Retinal pigment epithelial cell (primary cell): ENCODE data around the gene MFSD6.
"Not testable (repeated sequence)": the region's sequence is repeated elsewhere in the genome, so short reads cannot be mapped to it uniquely, and the experiment has no call there.

ENCODE experiments used
- DNase-seq: peaks from one replicate; pipeline ENCODE4 v3.0.0-alpha.2; 2010; ENCODE audit warnings: low read depth
- H3K4me3 ChIP-seq: 2 replicates; pipeline ENCODE4 v1.5.1; 2011; ENCODE audit warnings: mild to moderate bottlenecking, low read length, control low read depth, moderate library complexity
- TF ChIP-seq, protein P1 (sequence below): conservative IDR thresholded peaks from 2 replicates; pipeline ENCODE4 v1.5.1; 2011; ENCODE audit warnings: low read depth, low read length, control low read depth, inconsistent platforms

Gene MFSD6

DNA sequence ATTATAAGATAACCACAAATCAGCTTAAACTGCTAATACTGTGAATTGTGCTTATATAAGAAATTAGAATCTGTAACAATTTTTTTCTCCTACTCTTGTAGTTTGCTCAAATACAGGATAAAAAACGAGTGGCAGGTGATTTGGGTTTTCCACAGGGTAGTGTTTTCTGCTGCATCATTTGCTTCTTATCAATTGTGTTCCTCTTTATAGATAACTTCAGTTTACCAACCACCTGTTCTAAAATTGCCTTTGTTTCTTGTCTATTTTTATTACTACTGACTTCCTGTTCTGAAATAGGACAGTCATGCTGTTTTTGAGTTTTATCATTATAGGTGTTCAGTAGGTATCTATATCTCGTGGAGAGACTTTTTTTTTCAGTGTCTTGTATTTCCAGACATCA is 56.9 kb downstream of the MFSD6 start:
- TF ChIP-seq, protein P1, sequence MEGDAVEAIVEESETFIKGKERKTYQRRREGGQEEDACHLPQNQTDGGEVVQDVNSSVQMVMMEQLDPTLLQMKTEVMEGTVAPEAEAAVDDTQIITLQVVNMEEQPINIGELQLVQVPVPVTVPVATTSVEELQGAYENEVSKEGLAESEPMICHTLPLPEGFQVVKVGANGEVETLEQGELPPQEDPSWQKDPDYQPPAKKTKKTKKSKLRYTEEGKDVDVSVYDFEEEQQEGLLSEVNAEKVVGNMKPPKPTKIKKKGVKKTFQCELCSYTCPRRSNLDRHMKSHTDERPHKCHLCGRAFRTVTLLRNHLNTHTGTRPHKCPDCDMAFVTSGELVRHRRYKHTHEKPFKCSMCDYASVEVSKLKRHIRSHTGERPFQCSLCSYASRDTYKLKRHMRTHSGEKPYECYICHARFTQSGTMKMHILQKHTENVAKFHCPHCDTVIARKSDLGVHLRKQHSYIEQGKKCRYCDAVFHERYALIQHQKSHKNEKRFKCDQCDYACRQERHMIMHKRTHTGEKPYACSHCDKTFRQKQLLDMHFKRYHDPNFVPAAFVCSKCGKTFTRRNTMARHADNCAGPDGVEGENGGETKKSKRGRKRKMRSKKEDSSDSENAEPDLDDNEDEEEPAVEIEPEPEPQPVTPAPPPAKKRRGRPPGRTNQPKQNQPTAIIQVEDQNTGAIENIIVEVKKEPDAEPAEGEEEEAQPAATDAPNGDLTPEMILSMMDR, result no peak
- no peak for DNase-seq
- no peak overlapping the region for H3K4me3 ChIP-seq

GRCh38 chr2:190466819-190467446 is 58.8 kb downstream of the MFSD6 start:
- H3K4me3 ChIP-seq, result no peak overlapping the region
- no peak for DNase-seq
- TF ChIP-seq, protein P1, result no peak

DNA sequence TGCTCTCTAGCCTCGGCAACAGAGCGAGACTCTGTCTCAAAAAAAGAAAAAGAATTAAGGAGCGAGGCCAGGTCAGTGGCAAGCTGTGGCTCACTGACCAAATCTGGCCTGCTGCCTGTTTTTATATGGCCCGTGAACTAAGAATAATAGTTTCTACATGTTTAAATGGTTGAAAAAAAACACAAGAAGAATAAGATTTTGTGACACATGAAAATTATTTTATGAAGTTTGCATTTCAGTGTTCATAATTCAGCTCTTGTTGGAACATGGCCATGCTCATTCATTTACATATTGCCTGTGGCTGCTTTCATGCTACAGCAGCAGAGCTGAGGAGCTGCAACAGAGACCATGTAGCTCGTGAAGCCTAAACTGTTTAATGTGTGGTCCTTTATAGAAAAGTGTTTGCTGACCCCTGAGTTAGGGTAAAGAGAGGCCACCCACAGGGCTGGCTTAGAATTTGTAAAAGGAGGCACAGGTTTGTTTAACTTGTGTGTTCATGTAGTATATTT is 59.5 kb downstream of the MFSD6 start:
- TF ChIP-seq, protein P1, result no peak
- H3K4me3 ChIP-seq, result no peak overlapping the region
- no peak for DNase-seq

GRCh38 chr2:190468354-190468753 is 60.2 kb downstream of the MFSD6 start:
- H3K4me3 ChIP-seq, DNase-seq: not testable (repeated sequence)

DNA sequence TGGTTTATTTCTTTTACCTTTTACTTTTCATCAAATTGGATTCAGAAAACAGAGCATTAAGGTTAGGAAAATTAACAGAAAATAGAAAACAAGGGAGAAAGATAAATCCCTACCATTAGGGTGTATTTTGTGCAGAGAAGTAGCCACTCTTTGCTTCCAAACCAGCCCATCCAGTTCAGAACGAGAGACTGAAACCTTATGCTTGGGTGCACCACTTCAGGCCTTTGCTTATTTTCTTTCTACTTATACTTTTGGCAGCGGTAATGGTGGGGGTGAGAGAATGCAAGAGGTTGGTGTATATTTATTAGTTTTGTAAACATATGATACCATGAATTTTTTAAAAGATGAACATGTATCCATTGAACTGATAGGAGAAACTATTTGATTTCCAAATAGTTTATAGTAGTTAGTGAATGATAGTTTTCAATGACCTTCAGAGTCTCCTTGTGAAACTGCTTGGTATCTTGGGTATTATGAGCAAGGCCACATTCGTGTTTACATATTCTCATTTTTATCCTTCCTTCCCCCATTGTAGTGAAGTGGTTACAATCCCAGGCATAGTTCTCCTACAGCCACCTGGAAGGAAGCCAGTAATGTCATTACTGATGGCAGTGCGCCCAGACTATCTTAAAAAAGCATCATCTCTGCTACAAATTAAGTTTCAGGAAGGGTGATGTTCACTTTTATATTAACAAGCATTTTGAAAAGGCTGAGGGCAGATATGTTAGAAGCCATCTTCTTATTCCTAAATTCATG is 60.8 kb downstream of the MFSD6 start:
- TF ChIP-seq, protein P1, result no peak
- H3K4me3 ChIP-seq, result no peak overlapping the region
- DNase-seq, result peak; percentile 72

GRCh38 chr2:190469771-190470170 is 61.6 kb downstream of the MFSD6 start:
- TF ChIP-seq, protein P1, result no peak

DNA sequence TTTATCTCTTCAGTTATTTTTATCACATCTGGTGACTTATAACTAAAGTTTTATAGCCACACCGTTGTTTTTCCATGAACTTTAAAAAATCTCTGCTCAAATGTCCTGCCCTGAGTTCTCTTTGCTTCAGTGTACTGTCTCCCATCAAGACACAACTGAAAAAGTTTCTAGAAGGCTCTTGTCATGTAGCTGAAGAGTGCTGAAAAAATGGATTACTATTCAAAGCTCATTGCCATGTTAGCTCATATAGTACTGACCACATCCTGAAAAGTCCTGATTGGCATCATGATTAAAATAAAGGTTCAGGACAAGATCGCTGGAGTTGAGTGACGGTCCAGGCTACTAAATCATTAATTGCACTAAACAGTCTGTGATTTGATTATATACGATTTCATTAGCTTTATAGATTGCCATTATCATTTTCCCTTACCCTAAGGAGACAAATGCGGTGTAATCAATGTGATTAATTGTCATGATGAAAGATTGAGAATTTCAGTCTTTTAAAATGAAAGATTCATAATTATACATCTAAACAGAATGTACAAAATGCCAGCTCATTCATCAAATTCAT is 62.2 kb downstream of the MFSD6 start:
- TF ChIP-seq, protein P1, result no peak
- H3K4me3 ChIP-seq, result no peak overlapping the region
- DNase-seq, result no peak

More at GRCh38 chr2:190469771-190470170, 61.6 kb downstream of the MFSD6 start:
- DNase-seq, result peak; percentile 30
- no peak overlapping the region for H3K4me3 ChIP-seq
